Liver (tissue), 9 donors: ENCODE measurements around the gene PHF2. TPM values are rescaled to one million over a fixed set of nuclear protein-coding genes. Genes with fewer than 3 reads are reported as not detected.

Experiments
- DNase-seq: peaks from one replicate; pipeline ENCODE4 v3.0.0-alpha.2; 2017; ENCODE audit warnings: low spot score
- H3K27ac ChIP-seq, 2 donors: one replicate each; pipeline ENCODE4 v1.7.0; 2013; ENCODE audit warnings: inconsistent platforms in 2 of 2, low read length in 2 of 2, control low read depth in 1 of 2, low read depth in 1 of 2, mild to moderate bottlenecking in 1 of 2
- H3K27me3 ChIP-seq, 4 donors: one replicate each; pipeline versions ENCODE4 v1.6.1 to v1.7.0; 2013; ENCODE audit warnings: low read length in 3 of 4, inconsistent platforms in 1 of 4, mild to moderate bottlenecking in 1 of 4, moderate library complexity in 1 of 4; ENCODE audit not compliant: control insufficient read depth in 4 of 4, insufficient read depth in 4 of 4
- H3K36me3 ChIP-seq, 4 donors: one replicate each; pipeline versions ENCODE4 v1.6.1 to v1.7.0; 2013; ENCODE audit warnings: low read length in 3 of 4, mild to moderate bottlenecking in 3 of 4, low read depth in 1 of 4, moderate library complexity in 1 of 4; ENCODE audit not compliant: control insufficient read depth in 4 of 4, insufficient read depth in 3 of 4
- H3K4me1 ChIP-seq, 4 donors: one replicate each; pipeline versions ENCODE4 v1.6.1 to v1.7.0; 2013; ENCODE audit warnings: low read length in 3 of 4, mild to moderate bottlenecking in 3 of 4, moderate library complexity in 1 of 4; ENCODE audit not compliant: control insufficient read depth in 4 of 4, insufficient read depth in 4 of 4
- H3K4me3 ChIP-seq, 3 donors: one replicate each; pipeline versions ENCODE4 v1.6.1 to v1.7.0; 2013; ENCODE audit warnings: low read length in 3 of 3, control low read depth in 1 of 3, low read depth in 1 of 3, mild to moderate bottlenecking in 1 of 3
- H3K9ac ChIP-seq, 2 donors: one replicate each; pipeline ENCODE4 v1.7.0; 2013; ENCODE audit warnings: low read length in 2 of 2, mild to moderate bottlenecking in 2 of 2, moderate library complexity in 2 of 2, control low read depth in 1 of 2, low read depth in 1 of 2
- H3K9me3 ChIP-seq, 4 donors: one replicate each; pipeline versions ENCODE4 v1.6.1 to v1.7.0; 2013; ENCODE audit warnings: low read length in 3 of 4; ENCODE audit not compliant: control insufficient read depth in 4 of 4
- CTCF ChIP-seq: fragments of 150-350 bp; IDR thresholded peaks from 2 replicates; pipeline ENCODE4 v1.5.1; 2017; ENCODE audit warnings: improper control_type of control experiment, low read depth, low read length; ENCODE audit not compliant: missing input control
- FOXA1 ChIP-seq: IDR thresholded peaks from 2 replicates; pipeline ENCODE4 v1.6.1; 2016; ENCODE audit warnings: antibody characterized with exemption
- GABPA ChIP-seq, 2 donors: IDR thresholded peaks in 1 of 2; conservative IDR thresholded peaks in 1 of 2; 2 replicates each; pipeline ENCODE4 v1.6.1; 2016; ENCODE audit warnings: antibody characterized with exemption in 2 of 2, mild to moderate bottlenecking in 1 of 2, moderate library complexity in 1 of 2
- HNF4A ChIP-seq, 2 donors: conservative IDR thresholded peaks; 2 replicates each; pipeline ENCODE4 v1.6.1; 2016; ENCODE audit warnings: antibody characterized with exemption in 2 of 2, mild to moderate bottlenecking in 2 of 2
- HNF4G ChIP-seq: IDR thresholded peaks from 2 replicates; pipeline ENCODE4 v1.6.1; 2016; ENCODE audit warnings: antibody characterized with exemption
- MAX ChIP-seq: IDR thresholded peaks from 2 replicates; pipeline ENCODE4 v1.6.1; 2016; ENCODE audit warnings: antibody characterized with exemption
- RAD21 ChIP-seq, 2 donors: IDR thresholded peaks; 2 replicates each; pipeline ENCODE4 v1.6.1; 2016; ENCODE audit warnings: antibody characterized with exemption in 2 of 2, mild to moderate bottlenecking in 2 of 2
- REST ChIP-seq: IDR thresholded peaks from 2 replicates; pipeline ENCODE4 v1.6.1; 2016; ENCODE audit warnings: antibody characterized with exemption, mild to moderate bottlenecking
- RXRA ChIP-seq, 2 donors: IDR thresholded peaks; 2 replicates each; pipeline ENCODE4 v1.6.1; 2017 to 2018; ENCODE audit warnings: antibody characterized with exemption in 2 of 2, mild to moderate bottlenecking in 1 of 2
- SP1 ChIP-seq: IDR thresholded peaks from 2 replicates; pipeline ENCODE4 v1.6.1; 2018; ENCODE audit warnings: antibody characterized with exemption, mild to moderate bottlenecking
- TAF1 ChIP-seq: conservative IDR thresholded peaks from 2 replicates; pipeline ENCODE4 v1.6.1; 2016; ENCODE audit warnings: antibody characterized with exemption, mild to moderate bottlenecking
- WGBS: extraction: QIAGEN DNeasy Blood & Tissue Kit; methylation state at CpG from one replicate; pipeline ENCODE4 v1.1.7; 2013; 5-methylcytosine and 5-hydroxymethylcytosine counted together
- polyA plus RNA-seq, 2 donors: library from polyadenylated mRNA; stranded (reverse) in 1 of 2; unstranded in 1 of 2; fragments of 200-250 nt in 1 of 2; fragments of >200 nt in 1 of 2; fragmentation: Nextera tagmentation in 1 of 2; extraction: Ambion mirVana in 1 of 2; gene quantifications; one replicate each; pipeline versions ENCODE4 v1.2.1 to v1.2.3, GENCODE V29; 2013 to 2015
- total RNA-seq, 2 donors: library from RNA; depleted of rRNA; stranded (reverse); fragments of >200 nt; gene quantifications; one replicate each; pipeline ENCODE4 v1.2.3, GENCODE V29; 2014
- donor health status: healthy.
- donor health status: healthy.
- donor health status: healthy.
- donor health status: healthy.
- donor health status: healthy.

PHF2 gene
- total and polyA plus RNA-seq, 4 donors = 2.3 to 8.6 (median 6.7) TPM

GRCh38 chr9:93601666-93602065 is 25.3 kb downstream of the PHF2 start:
- DNase-seq = peak; percentile 25
- 94% methylated on average over 5 of the region's 5 CpGs for whole genome bisulfite sequencing
- Histone ChIP-seq H3K9ac (no peak overlapping the region), H3K4me3 (no peak overlapping the region), H3K9me3 (no peaks in the 10 kb centered on the region), H3K27ac (no peak overlapping the region), H3K4me1 (no peaks in the 10 kb centered on the region), H3K27me3 (no peaks in the 10 kb centered on the region), H3K36me3 (no peaks in the 10 kb centered on the region)
- TF ChIP-seq RXRA (IDR thresholded peaks at IDR 0.05) = no peak
- TF ChIP-seq HNF4G = no peak
- no peak for TF ChIP-seq REST
- TF ChIP-seq FOXA1 = no peak
- no peak for TF ChIP-seq TAF1
- TF ChIP-seq GABPA (IDR thresholded peaks at IDR 0.05 in 1 of 2, conservative IDR thresholded peaks at IDR 0.05 in 1 of 2) = no peak

GRCh38 chr9:93603011-93603410 is 26.6 kb downstream of the PHF2 start:
- 96% methylated on average over 15 of the region's 15 CpGs for WGBS
- peak; percentile 24 for DNase-seq

GRCh38 chr9:93603906-93604326 is 27.5 kb downstream of the PHF2 start:
- no peak overlapping the region for H3K9ac ChIP-seq
- no peak for DNase-seq
- no peaks in the 10 kb centered on the region for H3K36me3 ChIP-seq
- no peaks in the 10 kb centered on the region for H3K27me3 ChIP-seq
- TF ChIP-seq HNF4A (conservative IDR thresholded peaks at IDR 0.05) (no peak), CTCF (no peak), TAF1 (no peak), GABPA (IDR thresholded peaks at IDR 0.05 in 1 of 2, conservative IDR thresholded peaks at IDR 0.05 in 1 of 2) (no peak), RAD21 (IDR thresholded peaks at IDR 0.05) (no peak), SP1 (no peak), HNF4G (no peak), REST (no peak)
- no peaks in the 10 kb centered on the region for H3K4me1 ChIP-seq
- no peak overlapping the region for H3K4me3 ChIP-seq
- no peak overlapping the region for H3K27ac ChIP-seq
- 73% methylated on average over 4 of the region's 4 CpGs for WGBS
- peaks cover 0 to 2% (median 0%) of the 10 kb centered on the region in 4 donors for H3K9me3 ChIP-seq

More at GRCh38 chr9:93603011-93603410, 26.6 kb downstream of the PHF2 start:
- TF ChIP-seq RXRA (IDR thresholded peaks at IDR 0.05) = no peak
- TF ChIP-seq HNF4G = no peak
- TF ChIP-seq MAX = no peak
- TF ChIP-seq TAF1 = no peak
- H3K27me3 ChIP-seq = no peaks in the 10 kb centered on the region
- H3K27ac ChIP-seq = no peak overlapping the region
- H3K4me3 ChIP-seq = no peak overlapping the region
- H3K4me1 ChIP-seq = no peaks in the 10 kb centered on the region
- H3K9me3 ChIP-seq = peaks cover 0 to 1% (median 0%) of the 10 kb centered on the region in 4 donors
- no peaks in the 10 kb centered on the region for H3K36me3 ChIP-seq
- no peak overlapping the region for H3K9ac ChIP-seq
